ENCODE results near the gene CPVL. TPM values are rescaled to one million over a fixed set of nuclear protein-coding genes. Genes with fewer than 3 reads are reported as not detected.
A peak's percentile ranks its signal among the peaks of the same experiment; 100 is the strongest.

The CPVL gene
- total RNA-seq, 3 donors from 2014 or later, result 11.4 to 44.2 (median 13.4) TPM

GRCh38 chr7:29147821-29148220 is 1.5 kb upstream of the CPVL start:
- no peak overlapping the region for H3K27ac ChIP-seq
- peaks cover 0 to 6% of the 10 kb centered on the region in 2 donors for H3K27me3 ChIP-seq

GRCh38 chr7:29146888-29147609 is 712 bp upstream of the CPVL start:
- Histone ChIP-seq H3K4me1 (no peaks in the 10 kb centered on the region), H3K4me3 (peak overlapping the region; percentile 47 to 73 (median 56)), H3K27ac (no peak overlapping the region), H3K36me3 (no peaks in the 10 kb centered on the region), H3K9me3 (no peaks in the 10 kb centered on the region), H3K27me3 (peaks cover 0 to 6% of the 10 kb centered on the region in 2 donors)
- no peak for TF ChIP-seq POLR2A (IDR thresholded peaks at IDR 0.05)
- TF ChIP-seq CTCF (IDR thresholded peaks at IDR 0.05), result no peak
- no peak for TF ChIP-seq POLR2AphosphoS5 (IDR thresholded peaks at IDR 0.05)
- DNase-seq (ENCODE audit: low spot score in 2 of 2), result no peak
- intact Hi-C loops (cut with DNase I; ENCODE audit: low total_unique reads), result loop anchor here (10.0 kb wide), 1 partner anchor 1828 kb away; no protein-coding TSS in a partner anchor

More at GRCh38 chr7:29147821-29148220, 1.5 kb upstream of the CPVL start:
- no peaks in the 10 kb centered on the region for H3K9me3 ChIP-seq
- TF ChIP-seq CTCF (IDR thresholded peaks at IDR 0.05) (no peak), POLR2AphosphoS5 (IDR thresholded peaks at IDR 0.05) (no peak), POLR2A (IDR thresholded peaks at IDR 0.05) (no peak)
- no peaks in the 10 kb centered on the region for H3K36me3 ChIP-seq
- no peaks in the 10 kb centered on the region for H3K4me1 ChIP-seq
- intact Hi-C loops (cut with DNase I; ENCODE audit: low total_unique reads), result loop anchor here (10.0 kb wide), 1 partner anchor 1827 kb away; no protein-coding TSS in a partner anchor
- no peak for DNase-seq (ENCODE audit: low spot score in 2 of 2)
- H3K4me3 ChIP-seq, result no peak overlapping the region

- no peak for DNase-seq (ENCODE audit: low spot score in 2 of 2)
- Histone ChIP-seq H3K4me1 (no peaks in the 10 kb centered on the region), H3K27me3 (peaks cover 0 to 6% of the 10 kb centered on the region in 2 donors), H3K36me3 (no peaks in the 10 kb centered on the region), H3K9me3 (no peaks in the 10 kb centered on the region), H3K27ac (no peak overlapping the region), H3K4me3 (peak overlapping the region; percentile 47 to 73 (median 56))
- intact Hi-C loops (cut with DNase I; ENCODE audit: low total_unique reads), result loop anchor here (10.0 kb wide), 1 partner anchor 1829 kb away; no protein-coding TSS in a partner anchor
- TF ChIP-seq POLR2A (IDR thresholded peaks at IDR 0.05), result no peak
- no peak for TF ChIP-seq POLR2AphosphoS5 (IDR thresholded peaks at IDR 0.05)
- no peak for TF ChIP-seq CTCF (IDR thresholded peaks at IDR 0.05)
Measured at GRCh38 chr7:29145553-29146056, 732 bp downstream of the CPVL start.

- intact Hi-C loops (cut with DNase I; ENCODE audit: low total_unique reads), result loop anchor here (10.0 kb wide), 1 partner anchor 1831 kb away; no protein-coding TSS in a partner anchor
- Histone ChIP-seq H3K4me3 (no peak overlapping the region), H3K36me3 (no peaks in the 10 kb centered on the region), H3K27me3 (peaks cover 0 to 6% of the 10 kb centered on the region in 2 donors), H3K27ac (no peak overlapping the region), H3K9me3 (no peaks in the 10 kb centered on the region), H3K4me1 (no peaks in the 10 kb centered on the region)
- DNase-seq (ENCODE audit: low spot score in 2 of 2), result no peak
- TF ChIP-seq CTCF (IDR thresholded peaks at IDR 0.05) (no peak), POLR2AphosphoS5 (IDR thresholded peaks at IDR 0.05) (no peak), POLR2A (IDR thresholded peaks at IDR 0.05) (no peak)
Measured at GRCh38 chr7:29143751-29144150, 2.6 kb downstream of the CPVL start.

Data from breast epithelium (tissue), 4 donors.